ENCODE measurements around the gene ZC3H15.

Gene ZC3H15

GRCh38 chr2:186544255-186544675 is 58.2 kb downstream of the ZC3H15 start:
- no peak for DNase-seq

DNA sequence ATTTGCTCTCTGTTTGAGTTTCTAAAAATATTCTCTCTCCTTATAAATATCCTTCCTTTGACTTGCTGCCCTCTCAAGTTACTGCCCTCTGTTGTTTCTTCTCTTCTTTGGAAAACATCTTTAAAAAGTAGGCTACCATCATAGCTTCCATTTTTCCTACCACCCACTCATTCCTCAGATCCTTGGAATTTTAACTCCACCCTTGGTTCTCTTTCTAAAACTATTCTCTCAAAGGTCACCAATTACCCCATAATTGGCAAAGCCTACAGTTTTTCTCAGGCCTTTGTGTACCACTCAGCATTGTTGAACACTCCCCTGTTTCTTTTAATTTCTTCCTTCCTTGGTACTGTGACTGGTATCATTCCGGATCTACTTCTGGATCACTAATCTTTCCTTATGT is 60.8 kb downstream of the ZC3H15 start:
- DNase-seq, result no peak

GRCh38 chr2:186551323-186552050 is 65.4 kb downstream of the ZC3H15 start:
- no peak for DNase-seq

GRCh38 chr2:186554429-186554828 is 68.4 kb downstream of the ZC3H15 start:
- DNase-seq, result no peak

GRCh38 chr2:186554850-186555671 is 69.0 kb downstream of the ZC3H15 start:
- no peak for DNase-seq

DNA sequence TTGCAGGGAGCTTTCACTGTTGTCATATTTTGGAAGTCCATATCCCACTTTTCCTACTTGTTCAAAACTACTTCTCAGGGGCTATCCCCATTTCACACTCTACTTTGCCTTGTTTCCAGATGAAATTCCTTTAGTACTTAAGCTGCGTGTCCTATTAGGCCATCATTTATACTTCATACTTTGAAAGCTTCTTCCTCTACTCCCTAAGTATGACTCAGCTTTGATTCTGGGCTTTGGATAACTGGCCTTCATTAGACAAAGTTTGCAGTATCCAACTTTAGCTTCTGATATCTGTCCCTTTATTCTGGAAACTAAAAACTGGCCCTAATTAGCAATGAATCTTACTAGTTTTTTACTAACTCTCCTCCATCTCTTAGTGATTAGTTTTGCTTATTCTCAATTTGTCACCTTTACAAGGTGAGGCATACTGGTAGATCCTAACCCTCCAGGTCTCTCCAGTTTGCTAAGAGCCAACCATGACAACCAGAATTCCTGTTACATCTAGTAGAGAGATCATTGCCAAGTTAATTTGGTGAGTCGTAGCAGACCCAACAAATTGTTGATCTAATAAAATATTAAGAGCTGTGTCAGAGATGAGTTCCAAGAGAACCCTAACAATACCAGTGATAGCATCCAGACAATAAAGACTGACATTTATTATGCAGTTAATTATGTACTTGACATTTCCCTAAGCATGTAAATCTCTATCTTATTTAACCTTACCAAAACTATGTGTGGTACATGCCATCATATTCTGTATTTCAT is 72.6 kb downstream of the ZC3H15 start:
- DNase-seq, result no peak
